Measurements from ENCODE around the gene BCAR3.

DNA sequence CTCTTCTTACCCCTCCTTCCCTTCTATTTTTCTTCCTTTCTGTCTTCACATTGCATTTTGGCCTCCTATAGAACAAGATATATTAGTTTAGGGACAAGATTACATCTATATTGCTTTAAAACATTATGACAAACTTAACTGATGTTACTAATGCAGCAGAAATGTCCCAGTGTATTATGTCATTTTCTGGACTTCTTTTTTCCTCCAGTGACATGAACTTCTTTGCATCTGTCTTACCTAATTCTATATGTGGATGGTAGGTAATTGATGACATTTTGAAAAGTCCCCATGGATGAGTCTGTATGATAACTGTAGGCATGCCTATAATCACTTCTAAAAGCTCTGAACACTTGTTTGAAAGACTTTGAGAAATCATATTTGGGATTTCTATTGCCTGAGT lies 144.2 kb downstream of the BCAR3 start:
- TF ChIP-seq, protein P1, sequence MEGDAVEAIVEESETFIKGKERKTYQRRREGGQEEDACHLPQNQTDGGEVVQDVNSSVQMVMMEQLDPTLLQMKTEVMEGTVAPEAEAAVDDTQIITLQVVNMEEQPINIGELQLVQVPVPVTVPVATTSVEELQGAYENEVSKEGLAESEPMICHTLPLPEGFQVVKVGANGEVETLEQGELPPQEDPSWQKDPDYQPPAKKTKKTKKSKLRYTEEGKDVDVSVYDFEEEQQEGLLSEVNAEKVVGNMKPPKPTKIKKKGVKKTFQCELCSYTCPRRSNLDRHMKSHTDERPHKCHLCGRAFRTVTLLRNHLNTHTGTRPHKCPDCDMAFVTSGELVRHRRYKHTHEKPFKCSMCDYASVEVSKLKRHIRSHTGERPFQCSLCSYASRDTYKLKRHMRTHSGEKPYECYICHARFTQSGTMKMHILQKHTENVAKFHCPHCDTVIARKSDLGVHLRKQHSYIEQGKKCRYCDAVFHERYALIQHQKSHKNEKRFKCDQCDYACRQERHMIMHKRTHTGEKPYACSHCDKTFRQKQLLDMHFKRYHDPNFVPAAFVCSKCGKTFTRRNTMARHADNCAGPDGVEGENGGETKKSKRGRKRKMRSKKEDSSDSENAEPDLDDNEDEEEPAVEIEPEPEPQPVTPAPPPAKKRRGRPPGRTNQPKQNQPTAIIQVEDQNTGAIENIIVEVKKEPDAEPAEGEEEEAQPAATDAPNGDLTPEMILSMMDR (IDR thresholded peaks at IDR 0.05): no peak
- no peak for TF ChIP-seq ZFX (IDR thresholded peaks at IDR 0.05; ENCODE audit: borderline replicate concordance)

Measured in 22Rv1 (cell line).